H1 (cell line): ENCODE data around the gene RRM2. TPM values are rescaled to one million over a fixed set of nuclear protein-coding genes. Genes with fewer than 3 reads are reported as not detected.
"Not testable (repeated sequence)": the region's sequence is repeated elsewhere in the genome, so short reads cannot be mapped to it uniquely, and the experiment has no call there.

ENCODE experiments used
- CTCF ChIA-PET: fragments of 300-600 bp; sonication (Branson Sonifier 250); formaldehyde crosslinking; loops from one replicate; lab custom pipeline; 2021; ENCODE audit not compliant: partially characterized antibody; lab: Charles Lee
- POLR2A ChIA-PET: fragments of 300-600 bp; sonication (Branson Sonifier 250); formaldehyde crosslinking; loops from one replicate; lab custom pipeline; 2021; ENCODE audit warnings: inconsistent platforms; ENCODE audit not compliant: partially characterized antibody; lab: Charles Lee
- DNase-seq, 2 experiments: peaks; one replicate each; pipeline versions ENCODE4 v3.0.0 to v3.0.0-alpha.2; 2010 to 2022; ENCODE audit warnings: low spot score in 2 of 2, low read depth in 1 of 2, mixed read lengths in 1 of 2
- FAIRE-seq: peaks from 2 replicates; lab custom pipeline; 2011; peaks lifted over from hg19 to GRCh38; lab: Jason Lieb, UNC
- H2AFZ ChIP-seq: 2 replicates; pipeline ENCODE4 v1.8.1; 2012; ENCODE audit warnings: low read length, inconsistent platforms
- H2AK5ac ChIP-seq: 2 replicates; pipeline ENCODE4 v1.6.1; 2013; ENCODE audit warnings: low read depth, low read length
- H2BK120ac ChIP-seq: replicated peaks from 2 replicates; pipeline ENCODE3; 2013; ENCODE audit warnings: low read depth, low read length, inconsistent platforms
- H2BK12ac ChIP-seq: 2 replicates; pipeline ENCODE4 v1.6.1; 2013; ENCODE audit warnings: low read depth, low read length
- H2BK15ac ChIP-seq: 2 replicates; pipeline ENCODE4 v1.6.1; 2013; ENCODE audit warnings: low read length
- H2BK20ac ChIP-seq: 2 replicates; pipeline ENCODE4 v1.6.1; 2013; ENCODE audit warnings: low read length
- H2BK5ac ChIP-seq: 2 replicates; pipeline ENCODE4 v1.6.1; 2013; ENCODE audit warnings: low read depth, low read length
- H3K14ac ChIP-seq: 2 replicates; pipeline ENCODE4 v1.6.1; 2013; ENCODE audit warnings: inconsistent platforms; ENCODE audit not compliant: insufficient read length
- H3K18ac ChIP-seq: 2 replicates; pipeline ENCODE4 v1.6.1; 2013; ENCODE audit warnings: low read length; ENCODE audit errors: extremely low read depth
- H3K23ac ChIP-seq: 2 replicates; pipeline ENCODE4 v1.6.1; 2013; ENCODE audit warnings: inconsistent platforms; ENCODE audit not compliant: insufficient read length
- H3K23me2 ChIP-seq: 2 replicates; pipeline ENCODE4 v1.6.1; 2013; ENCODE audit warnings: low read depth, low read length
- H3K27ac ChIP-seq: 2 replicates; pipeline ENCODE4 v1.6.1; 2011; ENCODE audit warnings: low read depth, low read length, inconsistent platforms
- H3K27me3 ChIP-seq, 4 experiments: replicated peaks in 1 of 4; 1 replicate in 1 of 4; 2 replicates in 3 of 4; pipeline versions ENCODE4 v1.6.1 to v1.8.1; 2011 to 2013; ENCODE audit warnings: low read length in 3 of 4, mild to moderate bottlenecking in 3 of 4, inconsistent platforms in 2 of 4, mixed read lengths in 2 of 4, moderate library complexity in 1 of 4; ENCODE audit not compliant: control insufficient read depth in 3 of 4, insufficient read depth in 3 of 4; ENCODE audit errors: extremely low read depth in 1 of 4
- H3K36me3 ChIP-seq, 4 experiments: 2 replicates each; pipeline versions ENCODE4 v1.6.1 to v1.8.1; 2011 to 2013; ENCODE audit warnings: mild to moderate bottlenecking in 4 of 4, low read length in 3 of 4, moderate library complexity in 2 of 4, control low read depth in 1 of 4, inconsistent platforms in 1 of 4; ENCODE audit not compliant: insufficient read depth in 4 of 4, control insufficient read depth in 2 of 4
- H3K4ac ChIP-seq: replicated peaks from 2 replicates; pipeline ENCODE3; 2013; ENCODE audit warnings: low read length, low read depth, mixed read lengths, inconsistent platforms; ENCODE audit not compliant: insufficient read length
- H3K4me1 ChIP-seq, 4 experiments: replicated peaks in 1 of 4; 1 replicate in 1 of 4; 2 replicates in 3 of 4; pipeline versions ENCODE4 v1.6.1 to v1.8.1; 2011 to 2013; ENCODE audit warnings: low read length in 3 of 4, inconsistent platforms in 2 of 4, mixed read lengths in 1 of 4; ENCODE audit not compliant: insufficient read depth in 4 of 4, control insufficient read depth in 3 of 4
- H3K4me2 ChIP-seq, 2 experiments: 2 replicates each; pipeline versions ENCODE4 v1.6.1 to v1.8.1; 2011 to 2013; ENCODE audit warnings: low read depth in 2 of 2, low read length in 2 of 2, control low read depth in 1 of 2, inconsistent platforms in 1 of 2, mild to moderate bottlenecking in 1 of 2; ENCODE audit not compliant: insufficient read depth in 1 of 2
- H3K4me3 ChIP-seq, 4 experiments: fragments of 200-600, 300-600 bp in 1 of 4; sonication (generic), shearing (Covaris generic), sonication (Bioruptor Twin) in 1 of 4; 2 replicates each; pipeline versions ENCODE4 v1.5.1 to v1.8.1; 2011 to 2016; ENCODE audit warnings: low read length in 4 of 4, low read depth in 3 of 4, control low read depth in 2 of 4, inconsistent platforms in 2 of 4, mild to moderate bottlenecking in 2 of 4, mixed read lengths in 1 of 4, moderate library complexity in 1 of 4; ENCODE audit not compliant: insufficient read depth in 2 of 4; ENCODE audit errors: extremely low read depth in 1 of 4
- H3K56ac ChIP-seq: replicated peaks from 2 replicates; pipeline ENCODE3; 2013; ENCODE audit warnings: low read depth, mild to moderate bottlenecking, mixed read lengths, low read length, inconsistent platforms; ENCODE audit not compliant: insufficient read length
- H3K79me1 ChIP-seq: 2 replicates; pipeline ENCODE4 v1.6.1; 2013; ENCODE audit warnings: low read depth, low read length, control low read depth
- H3K79me2 ChIP-seq, 2 experiments: 2 replicates each; pipeline versions ENCODE4 v1.6.1 to v1.8.1; 2012 to 2013; ENCODE audit warnings: low read length in 2 of 2, mild to moderate bottlenecking in 2 of 2, inconsistent platforms in 1 of 2; ENCODE audit not compliant: insufficient read depth in 2 of 2, control insufficient read depth in 1 of 2
- H3K9ac ChIP-seq, 4 experiments: replicated peaks in 1 of 4; 1 replicate in 1 of 4; 2 replicates in 3 of 4; pipeline versions ENCODE4 v1.6.1 to v1.8.1; 2011 to 2013; ENCODE audit warnings: low read depth in 3 of 4, low read length in 3 of 4, control low read depth in 2 of 4, mild to moderate bottlenecking in 2 of 4, moderate library complexity in 2 of 4, inconsistent platforms in 1 of 4; ENCODE audit errors: extremely low read depth in 1 of 4
- H3K9me3 ChIP-seq, 2 experiments: 2 replicates each; pipeline versions ENCODE4 v1.6.1 to v1.8.1; 2012 to 2013; ENCODE audit warnings: mild to moderate bottlenecking in 2 of 2, moderate library complexity in 2 of 2, control low read depth in 1 of 2, inconsistent platforms in 1 of 2, low read depth in 1 of 2, low read length in 1 of 2, mixed read lengths in 1 of 2; ENCODE audit not compliant: insufficient read depth in 2 of 2
- H4K20me1 ChIP-seq, 2 experiments: replicated peaks in 1 of 2; 2 replicates each; pipeline versions ENCODE3 to v1.8.1; 2011 to 2013; ENCODE audit warnings: inconsistent platforms in 2 of 2, low read length in 2 of 2, mild to moderate bottlenecking in 1 of 2; ENCODE audit not compliant: insufficient read depth in 2 of 2, control insufficient read depth in 1 of 2
- H4K5ac ChIP-seq: 2 replicates; pipeline ENCODE4 v1.6.1; 2013; ENCODE audit warnings: low read length, low read depth, mixed read lengths, inconsistent platforms; ENCODE audit not compliant: insufficient read length
- H4K8ac ChIP-seq: 2 replicates; pipeline ENCODE4 v1.8.0; 2013; ENCODE audit warnings: mild to moderate bottlenecking, moderate library complexity, low read length, inconsistent platforms; ENCODE audit not compliant: insufficient read depth; ENCODE audit errors: extremely low read depth
- H4K91ac ChIP-seq: replicated peaks from 2 replicates; pipeline ENCODE3; 2013; ENCODE audit warnings: low read length, mixed read lengths, inconsistent platforms; ENCODE audit not compliant: insufficient read length
- WGBS, 2 experiments: shearing (Covaris generic) in 1 of 2; methylation state at CpG; one replicate each; pipeline versions ENCODE4 v1.1.6 to v1.1.7; 2013 to 2015; ENCODE audit warnings: low lambda C conversion rate in 2 of 2, mixed read lengths in 2 of 2, inconsistent platforms in 1 of 2, low coverage in 1 of 2, missing lambda C conversion rate in 1 of 2; ENCODE audit not compliant: insufficient replicate concordance in 2 of 2, insufficient coverage in 1 of 2, insufficient read length in 1 of 2; ENCODE audit errors: extremely low coverage in 1 of 2, missing lambda C conversion rate in 1 of 2; 5-methylcytosine and 5-hydroxymethylcytosine counted together
- polyA plus RNA-seq, 7 experiments: library from polyadenylated mRNA; depleted of rRNA in 3 of 7; stranded (reverse) in 5 of 7; unstranded in 2 of 7; fragments of >200 nt in 5 of 7; fragments of 200-250 nt in 2 of 7; gene quantifications; 1 replicate in 5 of 7; 2 replicates in 1 of 7; 4 replicates in 1 of 7; pipeline versions ENCODE4 v1.2.1 to v1.2.3, GENCODE V29; 2011 to 2013; ENCODE audit warnings: missing spikeins in 2 of 7, mixed read lengths in 2 of 7
- total RNA-seq: library from RNA; stranded (reverse); fragmentation: NEBNext Ultra II Directional; extraction: Animal tissue kit (Norgen Biotek cat#: 25700); gene quantifications from 2 replicates; pipeline ENCODE4 v1.2.1, GENCODE V29; 2021

Gene RRM2
- total and polyA plus RNA-seq, 2 of the 8 experiments (the other 6 are each of a cell fraction or from before 2014, with no cell fraction given) = 37.7 to 215 TPM

- H3K23me2 ChIP-seq, H3K36me3 ChIP-seq, H2BK15ac ChIP-seq, H3K79me2 ChIP-seq, H4K20me1 ChIP-seq, H4K8ac ChIP-seq, H2AK5ac ChIP-seq, H3K27ac ChIP-seq, H3K23ac ChIP-seq, H3K9me3 ChIP-seq, H3K4me1 ChIP-seq, FAIRE-seq, H2BK20ac ChIP-seq, H3K56ac ChIP-seq, H2BK120ac ChIP-seq, H3K79me1 ChIP-seq, DNase-seq, H3K4me3 ChIP-seq, H3K27me3 ChIP-seq, H2BK12ac ChIP-seq, H4K5ac ChIP-seq, H3K9ac ChIP-seq, H2BK5ac ChIP-seq, H3K4me2 ChIP-seq, H3K4ac ChIP-seq, H3K14ac ChIP-seq, H4K91ac ChIP-seq, H2AFZ ChIP-seq, H3K18ac ChIP-seq: not testable (repeated sequence)
- 93% methylated on average over 2 of the region's 2 CpGs; no CpG with 5 or more reads in 1 of the 2 experiments for WGBS, 2 experiments
- POLR2A ChIA-PET = interaction anchor here (0.6 to 1.7 kb wide), 3 partner anchors 9 to 420 kb away, joined by 4 to 6 read pairs (median 4); no protein-coding TSS in a partner anchor
- CTCF ChIA-PET = interaction anchor here (0.9 to 24.1 kb wide), 6 partner anchors 9 to 343 kb away, joined by 3 to 429 read pairs (median 3); partner anchors contain the start of gene CYS1
Measured at GRCh38 chr2:10091889-10092244, 30.7 kb upstream of the RRM2 start.
